HG02938 (cell line): ENCODE data around the gene MRPL14.

ENCODE experiments used
- ATAC-seq: cut with Tn5 transposase; IDR thresholded peaks from one replicate; pipeline ENCODE4 v1.9.1; 2021; ENCODE audit warnings: mild to moderate bottlenecking, moderate library complexity; ENCODE audit not compliant: unreplicated experiment

MRPL14 gene

DNA sequence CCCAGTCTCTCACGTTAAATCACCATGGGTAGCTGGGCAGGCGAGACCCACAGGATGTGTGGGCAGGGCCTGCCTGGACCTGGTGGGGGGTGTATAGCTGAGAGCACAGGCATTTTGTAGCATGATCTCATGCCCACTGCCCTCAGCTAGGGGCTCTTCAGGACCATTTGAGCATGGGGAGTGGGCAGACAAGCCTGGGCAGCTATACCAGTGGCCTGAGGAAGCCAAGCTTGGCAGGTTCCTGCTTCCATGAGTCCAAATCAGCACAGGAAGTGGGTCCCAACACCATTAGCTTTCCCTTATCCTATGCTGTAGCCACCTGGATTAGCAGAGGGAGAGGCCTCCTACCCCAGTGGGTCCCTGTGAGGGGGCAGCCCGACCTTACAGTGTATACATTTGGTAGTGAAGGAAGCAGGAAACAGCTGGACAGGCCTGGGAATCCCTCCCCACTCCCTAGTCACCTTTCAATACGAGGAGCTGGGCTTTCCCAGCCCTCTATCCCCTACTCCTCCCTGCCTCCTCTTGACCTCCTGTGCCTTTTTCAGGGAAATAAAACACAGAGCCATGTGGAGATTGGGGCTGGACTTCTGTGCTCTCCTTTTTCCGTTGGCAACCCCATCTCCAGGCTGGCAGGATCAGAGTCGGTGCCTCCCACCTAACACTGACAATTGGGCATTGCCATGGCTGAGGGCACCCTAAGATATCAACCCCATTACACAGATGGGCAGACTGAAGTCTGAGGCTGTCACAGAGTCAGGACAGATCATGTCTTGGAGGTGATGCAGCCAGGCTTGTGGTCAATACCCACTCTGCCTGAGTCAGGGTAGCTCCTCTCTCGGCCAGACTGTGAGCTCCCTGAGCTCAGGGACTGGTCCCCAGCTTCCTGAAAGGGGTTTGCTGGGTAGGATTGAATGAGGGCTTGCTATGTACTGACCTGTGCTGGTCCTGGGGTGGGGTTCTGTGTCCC is 59.8 kb downstream of the MRPL14 start:
- ATAC-seq: no peak

DNA sequence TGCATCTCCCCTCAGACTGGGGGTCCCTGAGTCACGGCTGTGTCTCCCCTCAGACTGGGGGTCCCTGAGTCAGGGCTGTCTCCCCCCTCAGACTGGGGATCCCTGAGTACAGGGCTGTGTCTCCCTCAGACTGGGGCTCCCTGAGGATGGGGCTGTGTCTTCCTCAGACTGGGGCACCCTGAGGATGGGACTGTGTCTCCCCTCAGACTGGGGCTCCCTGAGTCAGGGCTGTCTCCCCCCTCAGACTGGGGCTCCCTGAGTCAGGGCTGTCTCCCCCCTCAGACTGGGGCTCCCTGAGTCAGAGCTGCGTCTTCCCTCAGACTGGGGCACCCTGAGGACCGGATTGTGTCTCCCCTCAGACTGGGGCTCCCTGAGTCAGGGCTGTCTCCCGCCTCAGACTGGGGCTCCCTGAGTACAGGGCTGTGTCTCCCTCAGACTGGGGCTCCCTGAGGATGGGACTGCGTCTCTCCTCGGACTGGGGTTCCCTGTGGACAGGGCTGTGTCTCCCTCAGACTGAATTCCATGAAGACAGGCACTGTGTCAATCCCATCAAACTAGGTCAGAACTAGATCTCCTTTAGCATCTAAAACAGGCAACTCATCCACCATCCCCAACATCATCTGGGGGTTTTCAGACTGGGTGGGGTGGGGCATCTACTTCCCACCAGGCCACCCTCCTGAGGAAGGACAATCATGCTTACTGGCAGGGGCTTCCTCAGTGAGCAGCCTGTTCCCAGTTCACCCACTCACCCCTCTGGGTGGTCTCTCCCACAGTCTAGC is 60.7 kb downstream of the MRPL14 start:
- no peak for ATAC-seq

DNA sequence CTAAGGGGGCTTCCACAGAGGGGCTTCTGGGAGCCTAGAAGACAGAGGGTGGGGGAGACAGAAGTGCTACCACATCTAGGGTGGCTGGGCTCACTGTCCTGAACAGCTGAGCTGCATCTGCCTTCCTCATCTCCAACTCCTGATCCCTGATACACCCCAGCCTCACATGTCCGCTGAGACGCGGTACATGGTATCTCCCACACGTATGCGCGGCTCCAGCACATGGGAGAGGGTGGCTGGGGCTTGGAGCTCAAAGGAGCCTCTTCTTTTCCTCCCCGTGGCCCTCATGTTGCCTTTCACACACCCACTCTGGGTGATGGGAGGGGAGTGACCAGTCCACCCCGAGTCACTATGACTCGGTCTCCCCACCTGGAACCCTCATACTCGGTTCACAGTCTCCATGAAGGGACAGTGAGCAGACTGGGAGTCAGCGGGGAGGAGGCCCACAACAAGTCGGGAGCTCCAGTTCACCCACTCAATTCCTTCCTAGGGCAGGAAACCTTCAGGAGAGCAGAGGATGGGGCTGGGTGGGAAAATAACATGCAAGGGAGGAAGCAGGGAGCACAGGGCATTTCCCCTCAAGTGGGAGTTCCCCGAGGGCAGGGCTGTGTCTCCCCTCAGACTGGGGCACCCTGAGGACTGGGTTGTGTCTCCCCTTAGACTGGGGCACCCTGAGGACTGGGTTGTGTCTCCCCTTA is 61.7 kb downstream of the MRPL14 start:
- no peak for ATAC-seq

DNA sequence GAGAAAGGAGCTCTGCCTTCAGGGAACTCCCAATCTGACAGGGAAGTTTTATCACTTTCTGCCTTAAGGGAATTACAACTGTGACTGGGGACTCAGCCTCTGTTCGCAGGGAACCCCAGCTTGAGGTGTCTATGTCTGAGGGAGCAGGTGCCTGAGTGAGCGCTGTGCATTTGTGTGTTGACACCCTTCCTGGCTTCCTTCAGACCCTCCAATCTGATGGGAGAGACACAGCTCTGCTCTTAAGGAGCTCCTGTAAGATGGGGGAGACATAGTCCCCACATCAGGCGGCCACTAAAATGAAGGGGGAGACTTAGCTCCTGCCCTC is 62.3 kb downstream of the MRPL14 start:
- no peak for ATAC-seq

DNA sequence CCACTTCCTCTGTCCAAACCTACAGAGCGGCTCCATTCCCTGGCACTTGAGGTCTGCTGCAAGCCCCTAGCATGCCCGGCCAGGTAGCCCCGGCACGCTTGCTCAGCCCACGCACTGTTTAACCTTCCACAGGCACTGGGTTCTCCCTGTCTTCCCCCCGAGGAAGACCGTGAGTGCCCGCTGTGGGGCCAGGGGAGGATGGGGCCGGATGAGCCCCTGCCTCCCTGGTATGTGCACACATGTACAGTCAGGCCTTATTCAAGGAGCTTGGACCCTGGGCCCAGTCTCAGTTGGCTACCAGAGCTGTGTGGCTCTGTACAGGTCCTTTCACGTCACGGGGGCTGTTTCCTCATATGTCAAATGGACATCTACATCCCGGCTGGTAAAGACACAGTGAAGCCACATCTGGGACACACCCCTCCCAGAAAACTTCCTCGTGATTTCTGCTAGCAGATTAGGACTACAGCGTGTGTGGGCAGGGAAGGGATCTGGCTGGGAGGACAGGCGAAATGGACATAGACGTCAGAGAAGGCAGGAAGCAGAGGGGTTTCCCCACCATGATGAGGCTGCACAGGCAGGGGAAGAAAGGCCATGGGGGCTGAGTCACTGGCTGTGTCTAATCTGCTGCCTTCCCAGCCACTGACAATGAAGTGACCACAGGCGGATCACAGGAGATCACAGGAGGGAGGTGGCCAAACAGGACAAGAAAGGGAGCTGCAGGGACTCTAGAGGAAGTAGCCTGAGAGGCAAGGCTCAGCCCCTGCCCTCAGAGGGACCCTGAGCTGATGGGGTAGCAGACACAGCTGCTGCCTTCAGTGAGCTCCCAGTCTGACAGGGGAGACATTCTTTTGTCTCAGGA is 62.9 kb downstream of the MRPL14 start:
- ATAC-seq: no peak

DNA sequence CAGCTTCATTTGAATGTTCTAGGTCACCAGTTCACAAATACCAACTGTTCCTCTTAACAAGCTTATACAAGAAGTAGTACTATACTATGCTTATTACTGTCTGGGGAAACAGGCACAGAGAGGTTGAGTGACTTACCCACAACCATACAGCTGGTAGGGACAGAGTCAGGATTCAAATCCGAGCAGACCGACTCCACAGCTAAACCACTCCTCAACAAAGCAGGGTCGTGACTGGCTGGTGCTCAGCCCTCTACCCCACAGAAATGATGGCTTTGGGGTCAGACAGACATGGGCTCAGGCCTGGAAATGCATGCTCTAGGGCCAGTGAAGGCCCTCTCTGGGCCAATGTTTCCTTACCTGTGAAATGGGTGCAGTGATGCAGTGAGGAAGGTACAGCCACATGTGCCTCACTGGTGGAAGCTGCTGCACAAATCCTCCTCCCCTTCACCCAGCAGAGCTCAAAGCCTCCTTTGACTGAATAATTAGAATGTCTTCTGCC is 63.6 kb downstream of the MRPL14 start:
- ATAC-seq: no peak
